ENCODE measurements around the gene ATOH8. TPM values are rescaled to one million over a fixed set of nuclear protein-coding genes. Genes with fewer than 3 reads are reported as not detected.

Gene ATOH8
- total RNA-seq, 4 donors from 2014 or later, result 13.2 to 83.0 (median 45.3) TPM

DNA sequence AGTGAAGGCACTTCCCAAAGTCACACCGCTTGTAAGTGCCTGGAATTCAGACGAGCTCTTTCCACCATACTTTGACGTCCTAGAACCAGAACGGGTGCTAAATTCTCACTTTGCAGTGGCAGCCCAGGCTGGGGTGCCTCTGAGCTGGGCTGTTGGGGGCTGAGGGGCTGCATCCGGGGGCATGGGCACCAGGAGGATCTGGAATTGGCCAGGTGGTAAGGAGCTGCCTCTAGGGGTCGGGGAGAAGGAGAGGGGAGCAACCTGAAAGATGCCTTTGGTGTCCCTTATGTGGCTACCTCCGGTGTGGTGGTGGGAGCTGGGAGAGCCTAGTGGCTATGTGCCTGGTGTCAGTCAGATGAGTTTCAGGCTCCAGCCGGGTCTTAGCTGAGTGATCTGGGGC is 7.1 kb downstream of the ATOH8 start:
- no peaks in the 10 kb centered on the region for H3K36me3 ChIP-seq
- DNase-seq, result no peak
- no peak overlapping the region for H3K27ac ChIP-seq
- H3K4me3 ChIP-seq, result no peak overlapping the region
- intact Hi-C loops (cut with DNase I; ENCODE audit: low total_unique reads), result no loop called here
- H3K27me3 ChIP-seq, result no peaks in the 10 kb centered on the region
- H3K4me1 ChIP-seq, result no peaks in the 10 kb centered on the region
- no peaks in the 10 kb centered on the region for H3K9me3 ChIP-seq
- TF ChIP-seq POLR2A (IDR thresholded peaks at IDR 0.05), result no peak
- TF ChIP-seq, protein P1, sequence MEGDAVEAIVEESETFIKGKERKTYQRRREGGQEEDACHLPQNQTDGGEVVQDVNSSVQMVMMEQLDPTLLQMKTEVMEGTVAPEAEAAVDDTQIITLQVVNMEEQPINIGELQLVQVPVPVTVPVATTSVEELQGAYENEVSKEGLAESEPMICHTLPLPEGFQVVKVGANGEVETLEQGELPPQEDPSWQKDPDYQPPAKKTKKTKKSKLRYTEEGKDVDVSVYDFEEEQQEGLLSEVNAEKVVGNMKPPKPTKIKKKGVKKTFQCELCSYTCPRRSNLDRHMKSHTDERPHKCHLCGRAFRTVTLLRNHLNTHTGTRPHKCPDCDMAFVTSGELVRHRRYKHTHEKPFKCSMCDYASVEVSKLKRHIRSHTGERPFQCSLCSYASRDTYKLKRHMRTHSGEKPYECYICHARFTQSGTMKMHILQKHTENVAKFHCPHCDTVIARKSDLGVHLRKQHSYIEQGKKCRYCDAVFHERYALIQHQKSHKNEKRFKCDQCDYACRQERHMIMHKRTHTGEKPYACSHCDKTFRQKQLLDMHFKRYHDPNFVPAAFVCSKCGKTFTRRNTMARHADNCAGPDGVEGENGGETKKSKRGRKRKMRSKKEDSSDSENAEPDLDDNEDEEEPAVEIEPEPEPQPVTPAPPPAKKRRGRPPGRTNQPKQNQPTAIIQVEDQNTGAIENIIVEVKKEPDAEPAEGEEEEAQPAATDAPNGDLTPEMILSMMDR (IDR thresholded peaks at IDR 0.05), result no peak

DNA sequence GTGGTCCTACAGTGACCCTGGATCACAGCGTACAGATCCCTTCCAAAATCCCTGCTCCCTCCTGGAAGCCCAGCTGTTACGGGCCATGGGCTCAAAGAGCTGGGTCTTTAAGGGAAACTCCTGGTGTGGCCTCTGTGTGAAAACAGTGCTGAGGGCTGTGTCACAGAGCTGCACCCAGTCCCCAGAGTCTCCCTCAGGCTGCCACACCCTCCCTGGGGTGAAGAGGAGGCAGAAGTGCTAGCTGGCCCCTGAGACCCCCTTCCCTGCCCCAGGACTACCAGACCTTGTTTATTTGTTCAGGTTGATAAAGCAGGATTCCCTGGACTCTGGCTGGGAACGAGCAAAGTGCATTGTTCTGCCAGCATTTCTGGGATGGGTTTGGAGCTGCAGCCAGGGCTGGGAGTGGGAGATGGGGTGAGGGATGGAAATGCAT is 7.7 kb downstream of the ATOH8 start:
- H3K27me3 ChIP-seq, result no peaks in the 10 kb centered on the region
- no peaks in the 10 kb centered on the region for H3K4me1 ChIP-seq
- no peak overlapping the region for H3K4me3 ChIP-seq
- H3K9me3 ChIP-seq, result no peaks in the 10 kb centered on the region
- DNase-seq, result no peak
- no peak for TF ChIP-seq POLR2A (IDR thresholded peaks at IDR 0.05)
- TF ChIP-seq, protein P1 (IDR thresholded peaks at IDR 0.05), result no peak
- intact Hi-C loops (cut with DNase I; ENCODE audit: low total_unique reads), result no loop called here
- no peaks in the 10 kb centered on the region for H3K36me3 ChIP-seq
- no peak overlapping the region for H3K27ac ChIP-seq

DNA sequence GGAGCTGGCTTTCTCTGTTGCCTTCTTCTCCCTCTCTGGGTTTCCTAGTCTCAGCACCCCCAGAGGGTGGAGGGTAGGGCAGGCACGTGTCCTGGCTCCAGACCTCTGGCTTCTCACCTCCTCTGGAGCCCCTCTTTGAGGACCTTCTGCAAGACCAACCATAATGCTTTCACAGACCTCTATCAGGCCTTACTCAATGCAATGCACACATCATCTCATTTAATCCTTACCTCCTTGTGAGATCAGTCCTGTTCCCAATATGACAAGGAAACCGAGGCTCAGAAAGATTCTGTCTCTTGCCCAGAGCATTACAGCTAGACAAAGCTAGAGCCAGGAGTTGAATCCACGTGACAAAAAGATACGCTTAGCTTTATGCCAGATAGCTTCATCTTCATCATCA is 8.2 kb downstream of the ATOH8 start:
- Histone ChIP-seq H3K27me3 (no peaks in the 10 kb centered on the region), H3K4me3 (no peak overlapping the region), H3K9me3 (no peaks in the 10 kb centered on the region), H3K36me3 (no peaks in the 10 kb centered on the region), H3K4me1 (no peaks in the 10 kb centered on the region), H3K27ac (no peak overlapping the region)
- intact Hi-C loops (cut with DNase I; ENCODE audit: low total_unique reads), result no loop called here
- DNase-seq, result no peak
- TF ChIP-seq, protein P1 (IDR thresholded peaks at IDR 0.05), result no peak
- no peak for TF ChIP-seq POLR2A (IDR thresholded peaks at IDR 0.05)

DNA sequence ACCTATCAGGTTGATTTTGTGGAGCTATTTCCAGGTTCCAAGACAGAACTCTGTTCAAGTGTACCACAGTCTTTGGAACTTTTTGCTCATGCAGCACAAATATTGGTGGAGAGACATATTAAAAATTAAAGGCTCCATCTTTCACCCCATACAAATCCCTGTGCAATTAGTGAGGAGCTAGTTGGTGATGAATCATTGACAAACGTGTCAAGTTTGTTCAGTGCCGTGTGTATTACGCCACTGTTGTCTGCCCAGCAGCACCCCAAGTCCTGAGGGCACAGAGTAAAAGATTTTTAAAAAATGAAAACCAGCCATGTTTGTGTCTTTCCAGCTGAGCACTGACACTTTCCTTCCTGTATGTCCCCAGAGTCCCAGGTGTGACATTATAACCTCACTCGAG is 9.3 kb downstream of the ATOH8 start:
- Histone ChIP-seq H3K4me1 (peaks cover 0 to under 1% of the 10 kb centered on the region in 2 donors), H3K9me3 (no peaks in the 10 kb centered on the region), H3K27me3 (no peaks in the 10 kb centered on the region), H3K36me3 (no peaks in the 10 kb centered on the region), H3K4me3 (no peak overlapping the region), H3K27ac (no peak overlapping the region)
- no peak for TF ChIP-seq POLR2A (IDR thresholded peaks at IDR 0.05)
- TF ChIP-seq, protein P1 (IDR thresholded peaks at IDR 0.05), result no peak
- no peak for DNase-seq
- intact Hi-C loops (cut with DNase I; ENCODE audit: low total_unique reads), result no loop called here

DNA sequence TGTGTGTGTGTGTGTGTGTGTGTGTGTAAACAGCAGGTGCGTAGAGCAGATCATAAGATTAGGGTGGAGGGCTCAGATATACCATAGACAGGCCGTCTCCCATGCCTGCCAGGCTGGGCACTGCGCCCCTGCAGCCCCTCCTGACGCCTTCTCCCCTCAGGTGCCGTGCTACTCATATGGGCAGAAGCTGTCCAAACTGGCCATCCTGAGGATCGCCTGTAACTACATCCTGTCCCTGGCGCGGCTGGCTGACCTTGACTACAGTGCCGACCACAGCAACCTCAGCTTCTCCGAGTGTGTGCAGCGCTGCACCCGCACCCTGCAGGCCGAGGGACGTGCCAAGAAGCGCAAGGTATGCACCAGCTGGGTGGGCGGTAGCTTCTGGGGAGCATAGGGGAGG is 10.0 kb downstream of the ATOH8 start:
- no peak overlapping the region for H3K27ac ChIP-seq
- H3K4me1 ChIP-seq, result peaks cover 0 to 6% of the 10 kb centered on the region in 2 donors
- H3K36me3 ChIP-seq, result no peaks in the 10 kb centered on the region

More for the DNA sequence above, 10.0 kb downstream of the ATOH8 start:
- DNase-seq, result no peak
- Histone ChIP-seq H3K4me3 (no peak overlapping the region), H3K27me3 (no peaks in the 10 kb centered on the region), H3K9me3 (no peaks in the 10 kb centered on the region)
- intact Hi-C loops (cut with DNase I; ENCODE audit: low total_unique reads), result no loop called here
- TF ChIP-seq, protein P1 (IDR thresholded peaks at IDR 0.05), result no peak
- TF ChIP-seq POLR2A (IDR thresholded peaks at IDR 0.05), result no peak

Data from uterus (tissue), 4 donors.